ENCODE results near the gene GPR42.
"Not testable (repeated sequence)": the region's sequence is repeated elsewhere in the genome, so short reads cannot be mapped to it uniquely, and the experiment has no call there.

The GPR42 gene

GRCh38 chr19:35363711-35364425 lies 7.0 kb upstream of the GPR42 start:
- no peak for TF ChIP-seq CTCF (IDR thresholded peaks at IDR 0.05; ENCODE audit: low read depth, low read length)
- DNase-seq (ENCODE audit: low read depth in 2 of 2): no peak
- H3K4me3 ChIP-seq (replicated peaks in 1 of 2; ENCODE audit: low read depth in 2 of 2, low read length in 2 of 2): no peak overlapping the region

DNA sequence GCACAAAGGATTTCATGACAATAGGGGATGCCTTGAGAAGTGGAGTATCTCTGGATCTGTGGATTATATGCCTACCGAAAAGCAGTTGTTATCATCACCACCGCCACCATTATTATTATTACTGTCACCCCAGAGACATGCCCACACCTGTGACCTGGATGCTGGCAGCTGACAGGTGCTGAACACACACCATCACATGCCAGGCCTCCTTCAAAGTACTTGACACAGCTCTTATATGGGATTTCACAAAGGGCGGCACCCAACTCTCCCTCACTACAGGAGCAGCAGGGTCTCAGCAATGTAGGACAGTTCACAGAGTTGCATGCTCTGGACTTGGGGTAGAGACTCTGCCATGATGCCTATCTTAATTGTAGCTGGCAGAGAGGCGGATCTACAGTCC lies 5.6 kb upstream of the GPR42 start:
- no peak for DNase-seq (ENCODE audit: low read depth in 2 of 2)
- TF ChIP-seq CTCF (IDR thresholded peaks at IDR 0.05; ENCODE audit: low read depth, low read length): no peak
- no peak overlapping the region for H3K4me3 ChIP-seq (replicated peaks in 1 of 2; ENCODE audit: low read depth in 2 of 2, low read length in 2 of 2)

DNA sequence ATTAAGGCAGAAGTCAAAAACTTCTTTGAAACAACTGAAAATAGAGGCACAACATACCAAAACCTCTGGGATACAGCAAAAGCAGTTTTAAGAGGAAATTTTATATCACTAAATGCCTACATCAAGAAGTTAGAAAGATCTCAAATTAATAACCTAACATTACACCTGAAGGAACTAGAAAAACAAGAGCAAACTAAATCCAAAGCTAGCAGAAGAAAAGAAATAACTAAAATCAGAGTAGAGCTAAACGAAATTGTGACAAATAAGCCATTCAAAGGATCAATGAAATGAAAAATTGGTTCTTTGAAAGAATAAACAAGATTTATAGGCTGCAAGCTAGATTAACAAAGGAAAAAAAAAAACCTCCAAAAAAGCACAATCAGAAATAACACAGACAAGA lies 2.5 kb upstream of the GPR42 start:
- no peak overlapping the region for H3K4me3 ChIP-seq (replicated peaks in 1 of 2; ENCODE audit: low read depth in 2 of 2, low read length in 2 of 2)
- TF ChIP-seq CTCF (IDR thresholded peaks at IDR 0.05; ENCODE audit: low read depth, low read length): no peak
- DNase-seq (ENCODE audit: low read depth in 2 of 2): no peak

DNA sequence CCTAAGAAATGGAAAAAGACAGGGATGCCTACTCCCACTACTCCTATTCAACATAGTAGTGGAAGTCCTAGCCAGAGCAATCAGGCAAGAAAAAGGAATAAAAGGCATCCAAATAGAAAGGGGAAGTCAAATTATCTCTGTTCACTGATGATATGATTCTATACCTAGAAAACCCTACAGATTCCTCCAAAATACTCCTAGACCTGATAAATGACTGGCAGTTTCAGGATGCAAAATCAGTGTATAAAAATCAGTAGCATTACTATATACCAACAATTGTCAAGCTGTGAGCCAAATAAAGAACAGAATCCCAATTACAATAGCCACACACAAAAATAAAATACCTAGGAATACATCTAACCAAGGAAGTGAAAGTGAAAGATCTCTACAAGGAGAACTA lies 1.3 kb upstream of the GPR42 start:
- no peak overlapping the region for H3K4me3 ChIP-seq (replicated peaks in 1 of 2; ENCODE audit: low read depth in 2 of 2, low read length in 2 of 2)
- TF ChIP-seq CTCF (IDR thresholded peaks at IDR 0.05; ENCODE audit: low read depth, low read length): no peak
- DNase-seq (ENCODE audit: low read depth in 2 of 2): no peak

DNA sequence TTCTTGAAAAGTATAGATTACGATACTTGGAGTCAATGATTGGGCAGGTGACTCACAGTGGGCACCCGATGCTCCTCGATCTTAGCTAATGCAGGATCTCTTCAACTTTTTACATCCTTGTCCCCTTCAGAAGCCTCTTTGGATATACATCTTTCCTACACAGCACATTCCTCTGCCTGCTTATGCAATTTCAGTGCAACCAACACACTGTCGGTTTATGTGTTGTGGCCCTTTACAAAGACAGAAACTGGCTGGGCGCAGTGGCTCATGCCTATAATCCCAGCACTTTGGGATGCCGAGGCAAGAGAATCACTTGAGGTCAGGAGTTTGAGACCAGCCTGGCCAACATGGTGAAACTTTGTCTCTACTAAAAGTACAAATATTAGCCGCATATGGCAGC lies 2.6 kb downstream of the GPR42 start:
- no peak for TF ChIP-seq CTCF (IDR thresholded peaks at IDR 0.05; ENCODE audit: low read depth, low read length)
- no peak for DNase-seq (ENCODE audit: low read depth in 2 of 2)
- no peak overlapping the region for H3K4me3 ChIP-seq (replicated peaks in 1 of 2; ENCODE audit: low read depth in 2 of 2, low read length in 2 of 2)

GRCh38 chr19:35374031-35374430 lies 3.2 kb downstream of the GPR42 start:
- not testable (repeated sequence) for DNase-seq (ENCODE audit: low read depth in 2 of 2); H3K4me3 ChIP-seq (replicated peaks in 1 of 2; ENCODE audit: low read depth in 2 of 2, low read length in 2 of 2)

- no peak for TF ChIP-seq CTCF (IDR thresholded peaks at IDR 0.05; ENCODE audit: low read depth, low read length)
- no peak for DNase-seq (ENCODE audit: low read depth in 2 of 2)
- no peak overlapping the region for H3K4me3 ChIP-seq (replicated peaks in 1 of 2; ENCODE audit: low read depth in 2 of 2, low read length in 2 of 2)
Observed at GRCh38 chr19:35375505-35376307, 4.8 kb downstream of the GPR42 start.
